Breast epithelium (tissue), 4 donors: ENCODE data around the gene SLC2A13. TPM values are rescaled to one million over a fixed set of nuclear protein-coding genes. Genes with fewer than 3 reads are reported as not detected.

Source experiments
- DNase-seq, 2 donors: peaks; one replicate each; pipeline ENCODE4 v3.0.0-alpha.2; 2019; ENCODE audit warnings: low spot score in 2 of 2
- H3K27ac ChIP-seq, 2 donors: fragments of 200-600 bp; sonication (generic) in 1 of 2; one replicate each; pipeline ENCODE4 v1.5.1; 2016 to 2019; ENCODE audit warnings: mild to moderate bottlenecking in 1 of 2
- H3K27me3 ChIP-seq, 2 donors: fragments of 200-600 bp; sonication (generic) in 1 of 2; one replicate each; pipeline versions ENCODE4 v1.5.1 to v1.6.0; 2017 to 2019; ENCODE audit warnings: control low read depth in 1 of 2, mild to moderate bottlenecking in 1 of 2
- H3K36me3 ChIP-seq: fragments of 200-600 bp; one replicate; pipeline ENCODE4 v1.5.1; 2019
- H3K4me1 ChIP-seq, 2 donors: fragments of 200-600 bp; sonication (generic); one replicate each; pipeline ENCODE4 v1.5.1; 2016 to 2019; ENCODE audit warnings: control low read depth in 1 of 2
- H3K4me3 ChIP-seq, 3 donors: fragments of 200-600 bp; sonication (generic); 1 replicate in 2 of 3; 2 replicates in 1 of 3; pipeline ENCODE4 v1.5.1; 2016 to 2019; ENCODE audit warnings: mild to moderate bottlenecking in 3 of 3, moderate library complexity in 2 of 3
- H3K9me3 ChIP-seq, 2 donors: fragments of 200-600 bp; sonication (generic) in 1 of 2; one replicate each; pipeline ENCODE4 v1.5.1; 2016 to 2019; ENCODE audit warnings: control low read depth in 1 of 2
- POLR2A ChIP-seq: fragments of 450-650 bp; IDR thresholded peaks from one replicate; pipeline ENCODE4 v1.6.1; 2016; ENCODE audit warnings: antibody characterized with exemption, mild to moderate bottlenecking, moderate library complexity
- POLR2AphosphoS5 ChIP-seq, 3 donors: sonication (generic); formaldehyde crosslinking; IDR thresholded peaks; one replicate each; pipeline ENCODE4 v1.6.1; 2017; ENCODE audit warnings: antibody characterized with exemption in 3 of 3
- intact Hi-C: fragments of 100-400 bp; cut with DNase I; formaldehyde crosslinking; loops from one replicate; pipeline ENCODE4 v1.15.1; 2023; ENCODE audit warnings: low total_unique reads
- total RNA-seq, 3 donors: library from RNA; depleted of rRNA; stranded (reverse); fragments of >200 nt; gene quantifications; one replicate each; pipeline ENCODE4 v1.1.0, GENCODE V29; 2016
- TF ChIP-seq, protein P1 (sequence below), 3 donors: fragments of 450-650 bp; IDR thresholded peaks; one replicate each; pipeline ENCODE4 v1.5.1; 2016 to 2017; ENCODE audit warnings: antibody characterized with exemption in 3 of 3, mild to moderate bottlenecking in 3 of 3, moderate library complexity in 3 of 3

Gene SLC2A13
- total RNA-seq, 3 donors from 2014 or later = 17.1 to 32.2 (median 22.0) TPM

GRCh38 chr12:40106655-40107054 lies 774 bp upstream of the SLC2A13 start:
- DNase-seq = no peak
- TF ChIP-seq, protein P1, sequence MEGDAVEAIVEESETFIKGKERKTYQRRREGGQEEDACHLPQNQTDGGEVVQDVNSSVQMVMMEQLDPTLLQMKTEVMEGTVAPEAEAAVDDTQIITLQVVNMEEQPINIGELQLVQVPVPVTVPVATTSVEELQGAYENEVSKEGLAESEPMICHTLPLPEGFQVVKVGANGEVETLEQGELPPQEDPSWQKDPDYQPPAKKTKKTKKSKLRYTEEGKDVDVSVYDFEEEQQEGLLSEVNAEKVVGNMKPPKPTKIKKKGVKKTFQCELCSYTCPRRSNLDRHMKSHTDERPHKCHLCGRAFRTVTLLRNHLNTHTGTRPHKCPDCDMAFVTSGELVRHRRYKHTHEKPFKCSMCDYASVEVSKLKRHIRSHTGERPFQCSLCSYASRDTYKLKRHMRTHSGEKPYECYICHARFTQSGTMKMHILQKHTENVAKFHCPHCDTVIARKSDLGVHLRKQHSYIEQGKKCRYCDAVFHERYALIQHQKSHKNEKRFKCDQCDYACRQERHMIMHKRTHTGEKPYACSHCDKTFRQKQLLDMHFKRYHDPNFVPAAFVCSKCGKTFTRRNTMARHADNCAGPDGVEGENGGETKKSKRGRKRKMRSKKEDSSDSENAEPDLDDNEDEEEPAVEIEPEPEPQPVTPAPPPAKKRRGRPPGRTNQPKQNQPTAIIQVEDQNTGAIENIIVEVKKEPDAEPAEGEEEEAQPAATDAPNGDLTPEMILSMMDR (IDR thresholded peaks at IDR 0.05) = no peak
- no peak for TF ChIP-seq POLR2A
- no peak for TF ChIP-seq POLR2AphosphoS5 (IDR thresholded peaks at IDR 0.05)
- H3K27me3 ChIP-seq = no peaks in the 10 kb centered on the region
- intact Hi-C loops = loop anchor here (10.0 kb wide), 1 partner anchor 332 kb away; no protein-coding TSS in a partner anchor
- no peaks in the 10 kb centered on the region for H3K36me3 ChIP-seq
- H3K4me3 ChIP-seq = peak overlapping the region; percentile 40 to 94 (median 87)
- peak overlapping the region in 1 of 2 donors; percentile 75 for H3K27ac ChIP-seq
- H3K4me1 ChIP-seq = peaks cover 0 to 4% of the 10 kb centered on the region in 2 donors
- H3K9me3 ChIP-seq = no peaks in the 10 kb centered on the region

- no peak for DNase-seq
- Histone ChIP-seq H3K4me1 (peaks cover 0 to 4% of the 10 kb centered on the region in 2 donors), H3K9me3 (no peaks in the 10 kb centered on the region), H3K27me3 (no peaks in the 10 kb centered on the region), H3K36me3 (no peaks in the 10 kb centered on the region), H3K4me3 (peak overlapping the region; percentile 87 to 94 (median 94)), H3K27ac (peak overlapping the region; percentile 68 to 75)
- intact Hi-C loops = loop anchor here (10.0 kb wide), 1 partner anchor 331 kb away; no protein-coding TSS in a partner anchor
- TF ChIP-seq POLR2A (no peak), POLR2AphosphoS5 (IDR thresholded peaks at IDR 0.05) (peak in 1 of 3 donors; percentile 29)
These were observed 287 bp upstream of the SLC2A13 start for GRCh38 chr12:40106202-40106533.

DNA sequence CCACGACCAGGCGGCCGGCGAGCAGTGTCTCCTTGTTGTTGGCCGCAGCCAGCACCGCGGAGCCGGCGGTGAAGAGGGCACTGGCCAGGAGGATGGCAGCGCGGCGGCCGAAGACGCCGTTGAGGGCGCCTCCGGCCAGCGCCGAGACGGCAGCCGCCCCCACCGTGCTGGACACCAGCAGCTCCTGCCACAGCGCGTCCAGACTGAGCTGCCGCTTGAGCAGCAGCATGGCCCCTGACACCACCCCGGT lies 691 bp downstream of the SLC2A13 start:
- peak in 1 of 2 donors; percentile 52 for DNase-seq
- Histone ChIP-seq H3K36me3 (no peaks in the 10 kb centered on the region), H3K27ac (peak overlapping the region; percentile 68 to 75), H3K9me3 (no peaks in the 10 kb centered on the region), H3K27me3 (no peaks in the 10 kb centered on the region), H3K4me3 (peak overlapping the region; percentile 87 to 94 (median 94)), H3K4me1 (peaks cover 0 to 4% of the 10 kb centered on the region in 2 donors)
- no peak for TF ChIP-seq POLR2AphosphoS5 (IDR thresholded peaks at IDR 0.05)
- TF ChIP-seq POLR2A = no peak
- TF ChIP-seq, protein P1 (IDR thresholded peaks at IDR 0.05) = no peak
- intact Hi-C loops = loop anchor here (10.0 kb wide), 1 partner anchor 330 kb away; no protein-coding TSS in a partner anchor

DNA sequence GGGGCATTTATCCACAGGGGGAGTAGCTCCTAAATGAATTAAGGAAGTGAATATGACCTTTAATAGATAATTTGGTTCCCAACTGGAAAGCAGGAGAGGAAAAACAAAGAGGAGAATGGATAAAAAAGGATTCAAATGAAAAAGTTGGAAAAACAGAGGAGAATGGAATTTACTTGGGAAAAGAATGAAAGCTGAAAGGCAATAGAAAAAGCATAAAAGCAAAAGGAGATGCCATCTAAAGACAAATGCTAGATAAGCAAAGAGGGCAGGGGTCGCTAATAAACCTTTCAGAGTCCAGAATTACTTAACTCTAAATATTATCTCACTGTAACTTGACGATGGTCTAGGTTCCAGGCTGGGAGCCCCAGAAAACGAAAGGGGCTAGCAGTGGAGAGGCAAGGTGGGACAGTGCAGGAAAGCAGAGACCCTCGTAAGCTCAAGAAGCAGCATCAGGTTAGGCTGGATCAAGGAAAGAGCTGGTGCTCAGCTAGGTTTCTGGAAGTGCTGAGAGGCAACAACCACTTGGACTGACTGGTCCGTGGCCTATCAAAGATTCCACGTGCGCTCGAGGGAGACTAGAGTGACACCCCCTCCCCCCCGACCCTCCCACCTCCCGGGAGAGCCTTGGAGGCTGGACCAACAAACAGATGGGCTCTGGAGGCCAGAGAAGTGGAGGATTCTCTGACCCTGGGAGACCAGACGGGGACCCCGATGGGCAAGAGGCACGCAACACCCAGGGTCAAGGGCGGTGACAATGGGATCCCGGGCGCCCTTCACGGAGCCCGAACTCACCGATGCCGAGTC lies 1.2 kb downstream of the SLC2A13 start:
- intact Hi-C loops = loop anchor here (10.0 kb wide), 1 partner anchor 330 kb away; no protein-coding TSS in a partner anchor
- H3K9me3 ChIP-seq = no peaks in the 10 kb centered on the region
- peak overlapping the region; percentile 87 to 94 (median 94) for H3K4me3 ChIP-seq
- H3K27me3 ChIP-seq = no peaks in the 10 kb centered on the region
- H3K4me1 ChIP-seq = peaks cover 0 to 4% of the 10 kb centered on the region in 2 donors
- TF ChIP-seq, protein P1 (IDR thresholded peaks at IDR 0.05) = no peak
- TF ChIP-seq POLR2AphosphoS5 (IDR thresholded peaks at IDR 0.05) = no peak
- TF ChIP-seq POLR2A = no peak
- peak overlapping the region; percentile 68 to 75 for H3K27ac ChIP-seq
- peak in 1 of 2 donors; percentile 51 for DNase-seq
- H3K36me3 ChIP-seq = no peaks in the 10 kb centered on the region

DNA sequence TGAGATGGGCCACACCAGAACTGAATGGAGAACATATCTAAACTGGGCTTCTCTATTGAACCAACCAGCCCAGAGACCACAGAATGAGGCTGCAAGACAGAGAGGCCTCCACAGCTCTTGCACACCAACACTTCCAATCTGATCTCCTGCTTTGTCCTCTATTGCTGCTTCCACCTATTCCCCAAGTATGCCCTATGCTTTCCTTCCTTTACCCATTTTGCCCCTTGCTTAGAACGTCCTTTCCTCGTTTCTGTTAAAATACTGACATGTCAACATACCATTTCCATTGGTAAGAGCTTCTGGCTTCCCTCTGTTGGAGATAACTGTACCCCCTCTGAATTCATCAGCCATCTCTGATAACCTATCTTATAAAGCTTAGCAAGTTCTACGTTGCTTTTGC lies 2.8 kb downstream of the SLC2A13 start:
- intact Hi-C loops = loop anchor here (10.0 kb wide), 1 partner anchor 328 kb away; no protein-coding TSS in a partner anchor
- no peak overlapping the region for H3K4me3 ChIP-seq

More for the DNA sequence above, 2.8 kb downstream of the SLC2A13 start:
- no peaks in the 10 kb centered on the region for H3K27me3 ChIP-seq
- no peaks in the 10 kb centered on the region for H3K36me3 ChIP-seq
- no peak for DNase-seq
- TF ChIP-seq, protein P1 (IDR thresholded peaks at IDR 0.05) = no peak
- TF ChIP-seq POLR2A = no peak
- TF ChIP-seq POLR2AphosphoS5 (IDR thresholded peaks at IDR 0.05) = no peak
- H3K27ac ChIP-seq = no peak overlapping the region
- no peaks in the 10 kb centered on the region for H3K9me3 ChIP-seq
- H3K4me1 ChIP-seq = peaks cover 0 to 4% of the 10 kb centered on the region in 2 donors
